Colonic mucosa (tissue), 4 donors: ENCODE results near the gene TSN. TPM values are rescaled to one million over a fixed set of nuclear protein-coding genes. Genes with fewer than 3 reads are reported as not detected.
"Not testable (repeated sequence)": the region's sequence is repeated elsewhere in the genome, so short reads cannot be mapped to it uniquely, and the experiment has no call there.

Experiments
- DNase-seq: peaks from one replicate; pipeline ENCODE4 v3.0.0-alpha.2; 2020
- H3K27ac ChIP-seq: fragments of 200-600 bp; one replicate; pipeline ENCODE4 v1.8.0; 2021
- H3K27me3 ChIP-seq: fragments of 200-600 bp; one replicate; pipeline ENCODE4 v1.8.0; 2021
- H3K36me3 ChIP-seq: fragments of 200-600 bp; one replicate; pipeline ENCODE4 v1.8.0; 2021
- H3K4me1 ChIP-seq: fragments of 200-600 bp; one replicate; pipeline ENCODE4 v1.8.0; 2021; ENCODE audit warnings: mild to moderate bottlenecking
- H3K4me3 ChIP-seq: fragments of 200-600 bp; one replicate; pipeline ENCODE4 v1.8.0; 2021
- H3K9ac ChIP-seq, 2 donors: one replicate each; pipeline ENCODE4 v1.7.0; 2013; ENCODE audit warnings: control low read depth in 2 of 2, low read depth in 2 of 2, low read length in 2 of 2
- H3K9me3 ChIP-seq: fragments of 200-600 bp; one replicate; pipeline ENCODE4 v1.8.0; 2021
- CTCF ChIP-seq: fragments of 200-600 bp; IDR thresholded peaks from one replicate; pipeline ENCODE4 v1.8.0; 2022; ENCODE audit warnings: antibody characterized with exemption, mild to moderate bottlenecking
- intact Hi-C: fragments of 100-400 bp; cut with DNase I; formaldehyde crosslinking; loops from one replicate; pipeline ENCODE4 v1.14.1; 2022
- total RNA-seq, 2 donors: library from RNA; stranded (reverse); fragmentation: NEBNext Ultra II Directional in 1 of 2; extraction: Animal tissue kit (Norgen Biotek cat#: 25700) in 1 of 2; gene quantifications; one replicate each; pipeline ENCODE4 v1.2.1, GENCODE V29; 2021
- donor health status: healthy.
- donor health status: DM: no; HTN: no; CAD: no.
- donor health status: DM: no; HTN: no; CAD: no.

The TSN gene
- total RNA-seq, 2 donors from 2014 or later = 48.0 to 69.0 TPM

- Histone ChIP-seq H3K36me3 (no peaks in the 10 kb centered on the region), H3K9ac (no peak overlapping the region), H3K4me1 (no peaks in the 10 kb centered on the region), H3K27ac (no peak overlapping the region), H3K4me3 (no peak overlapping the region), H3K9me3 (no peaks in the 10 kb centered on the region), H3K27me3 (no peaks in the 10 kb centered on the region)
- no peak for DNase-seq
- intact Hi-C loops = loop anchor here (10.0 kb wide), 1 partner anchor 626 kb away; no protein-coding TSS in a partner anchor
- no peak for TF ChIP-seq CTCF
Observed at GRCh38 chr2:121710470-121711170, 44.8 kb upstream of the TSN start.

- not testable (repeated sequence) for H3K9me3 ChIP-seq, H3K4me3 ChIP-seq, H3K4me1 ChIP-seq, H3K27me3 ChIP-seq, H3K27ac ChIP-seq, DNase-seq, H3K36me3 ChIP-seq, H3K9ac ChIP-seq
- intact Hi-C loops = loop anchor here (10.0 kb wide), 1 partner anchor 627 kb away; no protein-coding TSS in a partner anchor
Observed at GRCh38 chr2:121711481-121711880, 44.0 kb upstream of the TSN start.

GRCh38 chr2:121716126-121716525 is 39.3 kb upstream of the TSN start:
- no peak overlapping the region for H3K9ac ChIP-seq
- H3K4me1 ChIP-seq = no peaks in the 10 kb centered on the region
- H3K27me3 ChIP-seq = no peaks in the 10 kb centered on the region
- H3K4me3 ChIP-seq = no peak overlapping the region
- no peaks in the 10 kb centered on the region for H3K9me3 ChIP-seq
- H3K27ac ChIP-seq = no peak overlapping the region
- no peaks in the 10 kb centered on the region for H3K36me3 ChIP-seq
- no peak for DNase-seq
- intact Hi-C loops = loop anchor here (5.0 to 10.0 kb wide), 4 partner anchors 119 to 631 kb away; partner anchors contain the start of gene RNU4ATAC
- no peak for TF ChIP-seq CTCF

GRCh38 chr2:121717529-121717928 is 37.9 kb upstream of the TSN start:
- Histone ChIP-seq H3K4me1 (no peaks in the 10 kb centered on the region), H3K4me3 (no peak overlapping the region), H3K27ac (no peak overlapping the region), H3K27me3 (no peaks in the 10 kb centered on the region), H3K9me3 (no peaks in the 10 kb centered on the region), H3K9ac (no peak overlapping the region), H3K36me3 (no peaks in the 10 kb centered on the region)
- no peak for TF ChIP-seq CTCF
- no peak for DNase-seq
- intact Hi-C loops = loop anchor here (5.0 to 10.0 kb wide), 4 partner anchors 120 to 633 kb away; partner anchors contain the start of gene RNU4ATAC

GRCh38 chr2:121721926-121722325 is 33.5 kb upstream of the TSN start:
- Histone ChIP-seq H3K27me3 (no peaks in the 10 kb centered on the region), H3K36me3 (no peaks in the 10 kb centered on the region), H3K9ac (no peak overlapping the region), H3K27ac (no peak overlapping the region), H3K9me3 (no peaks in the 10 kb centered on the region), H3K4me3 (no peak overlapping the region), H3K4me1 (no peaks in the 10 kb centered on the region)
- TF ChIP-seq CTCF = no peak
- no peak for DNase-seq
- intact Hi-C loops = no loop called here

- Histone ChIP-seq H3K27ac (no peak overlapping the region), H3K4me1 (no peaks in the 10 kb centered on the region), H3K4me3 (no peak overlapping the region), H3K9ac (no peak overlapping the region), H3K36me3 (no peaks in the 10 kb centered on the region), H3K27me3 (no peaks in the 10 kb centered on the region), H3K9me3 (no peaks in the 10 kb centered on the region)
- intact Hi-C loops = no loop called here
- no peak for TF ChIP-seq CTCF
- no peak for DNase-seq
Observed at GRCh38 chr2:121722479-121722878, 33.0 kb upstream of the TSN start.
